ENCODE measurements around the gene RIPOR1. TPM values are rescaled to one million over a fixed set of nuclear protein-coding genes. Genes with fewer than 3 reads are reported as not detected.

The RIPOR1 gene
- total and polyA plus RNA-seq, 7 donors, result 16.5 to 58.1 (median 34.1) TPM

DNA sequence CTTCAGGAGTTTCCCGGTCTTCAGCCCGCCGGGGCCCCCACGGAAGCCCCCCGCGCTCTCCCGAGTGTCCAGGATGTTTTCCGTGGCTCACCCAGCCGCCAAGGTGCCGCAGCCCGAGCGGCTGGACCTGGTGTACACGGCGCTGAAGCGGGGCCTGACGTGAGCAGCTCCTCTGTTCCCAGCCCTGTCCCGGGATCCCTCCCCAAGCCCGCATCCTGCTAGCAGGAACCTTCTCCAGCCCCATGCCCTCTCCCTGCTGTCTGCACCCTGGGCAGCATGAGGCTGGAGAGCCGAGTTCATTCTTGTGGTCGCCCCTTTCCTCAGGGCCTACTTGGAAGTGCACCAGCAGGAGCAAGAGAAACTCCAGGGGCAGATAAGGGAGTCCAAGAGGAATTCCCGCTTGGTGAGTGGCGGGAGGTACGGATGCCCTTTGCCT lies 10.1 kb downstream of the RIPOR1 start:
- 39 to 43% (median 40%) methylated on average over 17 to 23 of the region's 23 CpGs for WGBS, 3 donors
- peak in 1 of 2 donors; percentile 51 for DNase-seq
- Histone ChIP-seq H3K36me3 (ENCODE audit: insufficient read depth in 1 of 2, low read depth in 1 of 2) (peaks cover 0 to 49% of the 10 kb centered on the region in 2 donors), H3K27ac (peak overlapping the region; percentile 83), H3K27me3 (ENCODE audit: insufficient read depth in 3 of 3, low read length in 2 of 3) (no peaks in the 10 kb centered on the region), H3K9me3 (no peaks in the 10 kb centered on the region), H3K4me1 (peaks cover 34% of the 10 kb centered on the region), H3K4me3 (peak overlapping the region; percentile 84)
- intact Hi-C loops (cut with DNase I), result no loop called here
- ATAC-seq, result peak in 2 of 4 donors; percentile 2 to 14
- TF ChIP-seq, protein P1, sequence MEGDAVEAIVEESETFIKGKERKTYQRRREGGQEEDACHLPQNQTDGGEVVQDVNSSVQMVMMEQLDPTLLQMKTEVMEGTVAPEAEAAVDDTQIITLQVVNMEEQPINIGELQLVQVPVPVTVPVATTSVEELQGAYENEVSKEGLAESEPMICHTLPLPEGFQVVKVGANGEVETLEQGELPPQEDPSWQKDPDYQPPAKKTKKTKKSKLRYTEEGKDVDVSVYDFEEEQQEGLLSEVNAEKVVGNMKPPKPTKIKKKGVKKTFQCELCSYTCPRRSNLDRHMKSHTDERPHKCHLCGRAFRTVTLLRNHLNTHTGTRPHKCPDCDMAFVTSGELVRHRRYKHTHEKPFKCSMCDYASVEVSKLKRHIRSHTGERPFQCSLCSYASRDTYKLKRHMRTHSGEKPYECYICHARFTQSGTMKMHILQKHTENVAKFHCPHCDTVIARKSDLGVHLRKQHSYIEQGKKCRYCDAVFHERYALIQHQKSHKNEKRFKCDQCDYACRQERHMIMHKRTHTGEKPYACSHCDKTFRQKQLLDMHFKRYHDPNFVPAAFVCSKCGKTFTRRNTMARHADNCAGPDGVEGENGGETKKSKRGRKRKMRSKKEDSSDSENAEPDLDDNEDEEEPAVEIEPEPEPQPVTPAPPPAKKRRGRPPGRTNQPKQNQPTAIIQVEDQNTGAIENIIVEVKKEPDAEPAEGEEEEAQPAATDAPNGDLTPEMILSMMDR (IDR thresholded peaks at IDR 0.05), result no peak

- Histone ChIP-seq H3K27me3 (ENCODE audit: insufficient read depth in 3 of 3, low read length in 2 of 3) (no peaks in the 10 kb centered on the region), H3K27ac (no peak overlapping the region), H3K4me1 (peaks cover 34% of the 10 kb centered on the region), H3K9me3 (no peaks in the 10 kb centered on the region), H3K36me3 (ENCODE audit: insufficient read depth in 1 of 2, low read depth in 1 of 2) (peaks cover 0 to 55% of the 10 kb centered on the region in 2 donors), H3K4me3 (peak overlapping the region; percentile 84)
- ATAC-seq (no peak), DNase-seq (peak in 1 of 2 donors; percentile 41)
- WGBS, 3 donors, result 52 to 68% (median 57%) methylated on average over 4 of the region's 4 CpGs
- intact Hi-C loops (cut with DNase I), result no loop called here
- TF ChIP-seq, protein P1 (IDR thresholded peaks at IDR 0.05), result no peak
Measured at GRCh38 chr16:67539271-67539670, 10.6 kb downstream of the RIPOR1 start.

- Histone ChIP-seq H3K27ac (no peak overlapping the region), H3K36me3 (ENCODE audit: insufficient read depth in 1 of 2, low read depth in 1 of 2) (peaks cover 0 to 62% of the 10 kb centered on the region in 2 donors), H3K4me3 (peak overlapping the region; percentile 84), H3K4me1 (peaks cover 34% of the 10 kb centered on the region), H3K9me3 (no peaks in the 10 kb centered on the region), H3K27me3 (ENCODE audit: insufficient read depth in 3 of 3, low read length in 2 of 3) (no peaks in the 10 kb centered on the region)
- ATAC-seq, result no peak
- intact Hi-C loops (cut with DNase I), result no loop called here
- DNase-seq, result peak in 1 of 2 donors; percentile 52
- TF ChIP-seq, protein P1 (IDR thresholded peaks at IDR 0.05), result no peak
- WGBS, 3 donors, result 78 to 83% (median 80%) methylated on average over 26 to 27 of the region's 27 CpGs
Measured at GRCh38 chr16:67539691-67540635, 11.3 kb downstream of the RIPOR1 start.

- peaks cover 0 to 70% of the 10 kb centered on the region in 2 donors for H3K36me3 ChIP-seq (ENCODE audit: insufficient read depth in 1 of 2, low read depth in 1 of 2)
- H3K4me1 ChIP-seq, result peaks cover 34% of the 10 kb centered on the region
- no peak overlapping the region for H3K27ac ChIP-seq
- TF ChIP-seq, protein P1 (IDR thresholded peaks at IDR 0.05), result no peak
- H3K9me3 ChIP-seq, result no peaks in the 10 kb centered on the region
- DNase-seq (no peak), ATAC-seq (no peak)
- H3K4me3 ChIP-seq, result no peak overlapping the region
- 98 to 100% (median 100%) methylated on average over 1 of the region's 1 CpG for WGBS, 3 donors
- H3K27me3 ChIP-seq (ENCODE audit: insufficient read depth in 3 of 3, low read length in 2 of 3), result no peaks in the 10 kb centered on the region
- intact Hi-C loops (cut with DNase I), result no loop called here
Measured at GRCh38 chr16:67540756-67541155, 12.1 kb downstream of the RIPOR1 start.
